HEK293T (cell line): ENCODE data around the gene TUBB4A.

Experiments
- CTCF ChIA-PET: fragments of 350-600 bp; formaldehyde crosslinking; extraction: SDS; loops from one replicate; lab custom pipeline; 2021; ENCODE audit warnings: antibody characterized with exemption, inconsistent platforms; lab: Yijun Ruan, JAX
- POLR2A ChIA-PET: fragments of 350-600 bp; formaldehyde crosslinking; extraction: SDS; loops from one replicate; lab custom pipeline; 2020; ENCODE audit warnings: antibody characterized with exemption, inconsistent platforms; lab: Yijun Ruan, JAX
- DNase-seq: peaks from one replicate; pipeline ENCODE4 v3.0.0; 2012; ENCODE audit warnings: mixed read lengths; ENCODE audit errors: extremely low spot score
- ARNT ChIP-seq: fragments of 450-650 bp; IDR thresholded peaks from 2 replicates; pipeline ENCODE4 v1.6.1; 2017; ENCODE audit warnings: mild to moderate bottlenecking
- BHLHE40 ChIP-seq: fragments of 450-650 bp; IDR thresholded peaks from 2 replicates; pipeline ENCODE4 v1.6.1; 2016; ENCODE audit warnings: mild to moderate bottlenecking, moderate library complexity, borderline replicate concordance
- CTBP1 ChIP-seq: fragments of 450-650 bp; IDR thresholded peaks from 2 replicates; pipeline ENCODE4 v1.6.1; 2016; ENCODE audit warnings: borderline replicate concordance
- ELF4 ChIP-seq: fragments of 450-650 bp; IDR thresholded peaks from 2 replicates; pipeline ENCODE4 v1.6.1; 2017; ENCODE audit warnings: antibody characterized with exemption
- FOXA1 ChIP-seq: fragments of 450-650 bp; IDR thresholded peaks from 2 replicates; pipeline ENCODE4 v1.6.1; 2016; ENCODE audit warnings: mild to moderate bottlenecking
- FOXK2 ChIP-seq: fragments of 450-650 bp; IDR thresholded peaks from 2 replicates; pipeline ENCODE4 v1.6.1; 2016; ENCODE audit warnings: mild to moderate bottlenecking
- FOXM1 ChIP-seq: fragments of 450-650 bp; IDR thresholded peaks from 2 replicates; pipeline ENCODE4 v1.6.1; 2017; ENCODE audit warnings: mild to moderate bottlenecking, borderline replicate concordance
- HDGF ChIP-seq: fragments of 450-650 bp; IDR thresholded peaks from 2 replicates; pipeline ENCODE4 v1.6.1; 2017; ENCODE audit warnings: antibody characterized with exemption, borderline replicate concordance
- L3MBTL2 ChIP-seq: fragments of 450-650 bp; conservative IDR thresholded peaks from 2 replicates; pipeline ENCODE4 v1.6.1; 2016; ENCODE audit warnings: mild to moderate bottlenecking
- LEF1 ChIP-seq: fragments of 450-650 bp; IDR thresholded peaks from 2 replicates; pipeline ENCODE4 v1.6.1; 2017; ENCODE audit warnings: mild to moderate bottlenecking, borderline replicate concordance
- NFRKB ChIP-seq: fragments of 450-650 bp; IDR thresholded peaks from 2 replicates; pipeline ENCODE4 v1.6.1; 2016; ENCODE audit warnings: mild to moderate bottlenecking, moderate library complexity
- PKNOX1 ChIP-seq: fragments of 450-650 bp; IDR thresholded peaks from 2 replicates; pipeline ENCODE4 v1.6.1; 2016
- SP1 ChIP-seq: fragments of 450-650 bp; IDR thresholded peaks from 2 replicates; pipeline ENCODE4 v1.6.1; 2017
- SUZ12 ChIP-seq: fragments of 450-650 bp; IDR thresholded peaks from 2 replicates; pipeline ENCODE4 v1.6.1; 2016; ENCODE audit warnings: mild to moderate bottlenecking
- TARDBP ChIP-seq: fragments of 450-650 bp; IDR thresholded peaks from 2 replicates; pipeline ENCODE4 v1.6.1; 2016
- ZNF384 ChIP-seq: fragments of 450-650 bp; IDR thresholded peaks from 2 replicates; pipeline ENCODE4 v1.6.1; 2016

The TUBB4A gene

GRCh38 chr19:6451583-6452222, 50.4 kb downstream of the TUBB4A start:
- TF ChIP-seq FOXK2 (no peak), ARNT (no peak), CTBP1 (no peak), ZNF384 (no peak), BHLHE40 (no peak), PKNOX1 (no peak), TARDBP (no peak), NFRKB (no peak), HDGF (no peak), SP1 (no peak), LEF1 (no peak), FOXA1 (no peak), FOXM1 (no peak), ELF4 (no peak)
- no peak for DNase-seq
- POLR2A ChIA-PET: no interaction called here
- CTCF ChIA-PET: no interaction called here

DNA sequence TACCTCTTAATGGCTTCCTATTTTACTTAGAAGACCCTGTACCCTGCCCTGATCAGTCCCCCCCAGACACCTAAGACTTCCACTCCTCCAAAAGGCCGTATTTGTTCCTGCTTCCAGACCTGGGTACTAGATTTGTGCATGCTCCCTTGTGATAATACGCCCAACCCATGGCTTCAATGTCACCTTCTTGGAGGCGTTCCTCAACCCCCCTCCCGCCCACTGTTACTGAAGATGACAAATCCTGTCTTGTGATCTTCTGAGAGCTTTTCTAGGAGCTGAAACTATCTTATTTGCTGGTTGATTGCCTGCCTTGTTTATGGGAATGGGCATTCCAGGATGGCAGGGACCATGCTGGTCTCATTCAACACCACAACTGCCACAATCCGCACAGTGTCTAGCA, 51.9 kb downstream of the TUBB4A start:
- POLR2A ChIA-PET: no interaction called here
- CTCF ChIA-PET: no interaction called here
- DNase-seq: no peak
- TF ChIP-seq TARDBP (no peak), ZNF384 (no peak), HDGF (no peak), FOXK2 (no peak), FOXA1 (no peak), NFRKB (no peak), FOXM1 (no peak), L3MBTL2 (no peak)

DNA sequence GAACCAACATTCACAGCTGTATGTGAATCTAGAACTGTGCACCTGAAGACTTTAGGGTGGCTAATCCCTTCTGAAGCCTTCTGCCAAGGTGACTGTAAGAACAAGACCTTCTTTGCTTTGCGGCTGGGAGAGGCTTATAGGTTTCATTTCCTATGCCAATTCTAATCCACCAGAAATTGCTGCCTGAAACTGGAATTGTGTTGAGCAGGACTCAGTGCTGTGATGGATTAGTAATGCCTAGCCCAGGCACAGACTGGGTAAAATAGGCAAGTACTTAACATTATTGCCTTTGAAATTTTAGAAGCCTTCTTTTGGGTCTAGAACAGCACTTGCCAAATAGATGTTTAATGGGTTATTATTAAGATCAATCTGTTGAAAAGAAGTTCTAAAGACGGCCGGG, 54.1 kb downstream of the TUBB4A start:
- ChIA-PET POLR2A (interaction anchor here (1.0 kb wide), 1 partner anchor 23 kb away, joined by 3 read pairs; no protein-coding TSS in a partner anchor), CTCF (no interaction called here)
- TF ChIP-seq L3MBTL2 (no peak), PKNOX1 (no peak), ZNF384 (no peak), TARDBP (no peak), HDGF (no peak), BHLHE40 (no peak)
- no peak for DNase-seq

GRCh38 chr19:6446452-6446851, 55.7 kb downstream of the TUBB4A start:
- CTCF ChIA-PET: no interaction called here
- DNase-seq: no peak
- POLR2A ChIA-PET: no interaction called here
- no peak for TF ChIP-seq FOXA1
- TF ChIP-seq FOXM1: no peak
- no peak for TF ChIP-seq TARDBP
- TF ChIP-seq CTBP1: no peak
- TF ChIP-seq SP1: no peak
- no peak for TF ChIP-seq ARNT
- TF ChIP-seq PKNOX1: no peak
- no peak for TF ChIP-seq LEF1
- no peak for TF ChIP-seq ELF4
- TF ChIP-seq L3MBTL2: no peak
- TF ChIP-seq NFRKB: no peak
- TF ChIP-seq BHLHE40: no peak
- no peak for TF ChIP-seq SUZ12
- no peak for TF ChIP-seq FOXK2
- TF ChIP-seq ZNF384: no peak
